BE2C (cell line): ENCODE data around the gene FOXN1.

Experiments
- DNase-seq: peaks from one replicate; pipeline ENCODE4 v3.0.0-alpha.2; 2020
- H3K27me3 ChIP-seq: fragments of 250-450 bp; sonication (Bioruptor Pico); 2 replicates; pipeline ENCODE4 v1.5.1; 2020; ENCODE audit warnings: mild to moderate bottlenecking
- H3K36me3 ChIP-seq: fragments of 250-450 bp; sonication (Bioruptor Pico); 2 replicates; pipeline ENCODE4 v1.5.1; 2020; ENCODE audit warnings: mild to moderate bottlenecking
- H3K4me1 ChIP-seq: fragments of 250-450 bp; sonication (Bioruptor Pico); 2 replicates; pipeline ENCODE4 v1.5.1; 2020
- H3K4me3 ChIP-seq: 2 replicates; pipeline ENCODE4 v1.5.1; 2011; ENCODE audit warnings: low read depth, low read length
- H3K9me3 ChIP-seq: fragments of 250-450 bp; sonication (Bioruptor Pico); 2 replicates; pipeline ENCODE4 v1.5.1; 2020
- CTCF ChIP-seq: IDR thresholded peaks from 2 replicates; pipeline ENCODE4 v1.5.1; 2012; ENCODE audit warnings: mild to moderate bottlenecking, low read depth, low read length

The FOXN1 gene

DNA sequence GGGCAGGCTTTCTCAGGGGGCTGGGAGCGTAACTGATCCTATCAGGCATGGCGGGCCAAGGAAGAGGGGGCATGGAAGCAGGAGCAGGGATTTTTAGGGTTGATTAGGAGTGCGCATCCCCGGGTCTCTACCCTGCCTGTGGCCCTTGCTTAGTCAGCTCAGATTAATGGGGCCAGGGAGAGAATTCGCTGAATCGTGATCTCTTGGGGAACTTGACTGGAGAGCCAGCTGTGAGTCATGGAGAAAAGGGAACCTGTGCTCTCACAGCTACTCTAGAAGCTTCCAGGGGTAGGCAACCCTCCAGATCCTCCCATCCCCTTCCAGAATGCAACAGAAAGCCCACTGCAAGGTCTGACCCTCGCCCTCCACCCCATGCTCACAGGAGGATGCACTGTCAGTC lies 3.6 kb downstream of the FOXN1 start:
- no peaks in the 10 kb centered on the region for H3K36me3 ChIP-seq
- H3K27me3 ChIP-seq = no peaks in the 10 kb centered on the region
- no peak for DNase-seq
- no peak for TF ChIP-seq CTCF
- H3K4me1 ChIP-seq = no peaks in the 10 kb centered on the region
- no peak overlapping the region for H3K4me3 ChIP-seq
- no peaks in the 10 kb centered on the region for H3K9me3 ChIP-seq

GRCh38 chr17:28511858-28512461 lies 5.8 kb downstream of the FOXN1 start:
- H3K27me3 ChIP-seq = no peaks in the 10 kb centered on the region
- TF ChIP-seq CTCF = no peak
- H3K4me3 ChIP-seq = no peak overlapping the region
- H3K4me1 ChIP-seq = no peaks in the 10 kb centered on the region
- H3K9me3 ChIP-seq = no peaks in the 10 kb centered on the region
- no peaks in the 10 kb centered on the region for H3K36me3 ChIP-seq
- DNase-seq = no peak

- DNase-seq = no peak
- Histone ChIP-seq H3K4me3 (no peak overlapping the region), H3K36me3 (no peaks in the 10 kb centered on the region), H3K27me3 (no peaks in the 10 kb centered on the region), H3K4me1 (no peaks in the 10 kb centered on the region), H3K9me3 (no peaks in the 10 kb centered on the region)
- no peak for TF ChIP-seq CTCF
Measured at GRCh38 chr17:28513476-28513875, 7.3 kb downstream of the FOXN1 start.

- H3K9me3 ChIP-seq = no peaks in the 10 kb centered on the region
- no peak for TF ChIP-seq CTCF
- no peak overlapping the region for H3K4me3 ChIP-seq
- H3K4me1 ChIP-seq = no peaks in the 10 kb centered on the region
- no peaks in the 10 kb centered on the region for H3K27me3 ChIP-seq
- no peak for DNase-seq
- no peaks in the 10 kb centered on the region for H3K36me3 ChIP-seq
Measured at GRCh38 chr17:28514561-28515002, 8.4 kb downstream of the FOXN1 start.

DNA sequence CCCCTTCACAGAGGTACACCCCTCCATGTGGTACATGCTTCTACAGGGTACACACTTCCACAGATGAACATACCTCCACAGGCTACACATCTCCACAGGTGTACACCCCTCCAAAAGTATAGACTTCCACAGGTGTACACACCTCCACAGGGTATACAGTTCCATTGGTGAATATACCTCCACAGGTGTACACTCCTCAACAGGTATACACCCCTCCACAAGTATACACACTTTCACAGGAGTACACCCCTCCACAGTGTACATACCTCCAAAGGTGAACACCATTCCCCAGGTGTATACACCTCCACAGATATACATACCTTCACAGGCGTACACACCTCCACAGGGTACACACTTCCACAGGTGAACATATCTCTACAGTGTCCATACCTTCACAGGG lies 9.4 kb downstream of the FOXN1 start:
- TF ChIP-seq CTCF = no peak
- Histone ChIP-seq H3K27me3 (no peaks in the 10 kb centered on the region), H3K9me3 (no peaks in the 10 kb centered on the region), H3K4me1 (no peaks in the 10 kb centered on the region), H3K36me3 (no peaks in the 10 kb centered on the region), H3K4me3 (no peak overlapping the region)
- DNase-seq = no peak

DNA sequence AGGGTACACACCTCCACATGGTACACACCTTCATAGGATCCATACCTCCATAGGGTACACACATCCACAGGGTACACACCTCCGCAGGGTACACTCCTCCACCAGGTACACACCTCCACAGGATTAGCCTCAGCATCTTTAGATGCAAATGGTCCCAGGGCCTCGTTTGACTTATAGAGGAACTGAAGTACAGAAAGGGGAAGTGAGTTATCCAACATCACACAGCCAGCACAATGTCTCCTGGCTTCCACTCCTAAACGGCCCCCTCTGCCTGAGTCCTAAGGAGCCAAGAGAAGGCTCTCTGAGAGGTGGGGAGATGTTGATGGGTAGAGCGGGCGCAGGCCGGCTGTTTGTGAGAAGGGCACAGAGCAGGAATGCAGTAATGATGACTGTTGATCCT lies 12.0 kb downstream of the FOXN1 start:
- no peak for DNase-seq
- no peak overlapping the region for H3K4me3 ChIP-seq
- no peak for TF ChIP-seq CTCF
- H3K4me1 ChIP-seq = no peaks in the 10 kb centered on the region
- H3K27me3 ChIP-seq = no peaks in the 10 kb centered on the region
- no peaks in the 10 kb centered on the region for H3K36me3 ChIP-seq
- no peaks in the 10 kb centered on the region for H3K9me3 ChIP-seq
